Activated CD4-positive, alpha-beta memory T cell treated with anti-CD3 and anti-CD28 coated beads, Interleukin-2, amount 10 ng/mL, durations not matched to agents 7 days and 5 days (primary cell): ENCODE results near the gene GRB2. TPM values are rescaled to one million over a fixed set of nuclear protein-coding genes. Genes with fewer than 3 reads are reported as not detected.

Experiments used
- CTCF ChIA-PET: fragments of 350-600 bp; sonication (Branson Sonifier 250); formaldehyde crosslinking; loops from one replicate; lab custom pipeline; 2021; ENCODE audit warnings: antibody characterized with exemption, inconsistent platforms; lab: Charles Lee
- POLR2A ChIA-PET: fragments of 350-600 bp; sonication (Branson Sonifier 250); formaldehyde crosslinking; loops from one replicate; lab custom pipeline; 2021; ENCODE audit warnings: antibody characterized with exemption; lab: Charles Lee
- DNase-seq: peaks from one replicate; pipeline ENCODE4 v3.0.0-alpha.2; 2020
- H3K27ac Mint-ChIP-seq: one replicate; pipeline ENCODE4 v1.8.0; 2021; ENCODE audit warnings: mild to moderate bottlenecking, mixed read lengths
- H3K27me3 Mint-ChIP-seq: one replicate; pipeline ENCODE4 v1.8.0; 2021; ENCODE audit warnings: mixed read lengths
- H3K36me3 Mint-ChIP-seq: one replicate; pipeline ENCODE4 v1.8.0; 2021; ENCODE audit warnings: low read depth, mixed read lengths
- H3K4me1 Mint-ChIP-seq: one replicate; pipeline ENCODE4 v1.8.0; 2021; ENCODE audit warnings: mixed read lengths
- H3K4me3 Mint-ChIP-seq: one replicate; pipeline ENCODE4 v1.8.0; 2021; ENCODE audit warnings: mild to moderate bottlenecking, mixed read lengths
- H3K9me3 Mint-ChIP-seq: one replicate; pipeline ENCODE4 v1.8.0; 2021; ENCODE audit warnings: mixed read lengths
- total RNA-seq, 2 experiments: library from RNA; stranded (reverse); gene quantifications; one replicate each; pipeline ENCODE4 v1.2.3, GENCODE V29; 2021

GRB2 gene
- total RNA-seq, 2 experiments from 2014 or later = 130 to 132 TPM

DNA sequence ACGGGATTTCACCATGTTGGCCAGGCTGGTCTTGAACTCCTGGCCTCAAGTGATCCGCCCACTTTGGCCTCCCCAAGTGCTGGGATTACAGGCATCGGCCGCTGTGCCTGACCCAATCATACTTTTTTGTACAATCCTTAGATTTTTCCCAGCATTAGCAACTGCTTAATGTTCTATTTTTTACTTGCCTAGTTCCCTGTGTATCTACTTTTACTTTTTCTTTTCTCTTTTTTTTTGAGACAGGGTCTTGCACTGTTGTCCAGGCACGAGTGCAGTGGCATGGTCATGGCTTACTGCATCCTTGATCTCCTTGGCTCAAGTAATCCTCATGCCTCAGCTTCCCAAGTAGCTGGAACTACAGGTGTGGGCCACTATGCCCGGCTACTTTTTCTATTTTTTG lies 9.5 kb downstream of the GRB2 start:
- Mint-ChIP-seq H3K9me3 (no peaks in the 10 kb centered on the region), H3K27ac (no peak overlapping the region), H3K4me3 (no peak overlapping the region), H3K4me1 (peaks cover 59% of the 10 kb centered on the region), H3K27me3 (no peaks in the 10 kb centered on the region), H3K36me3 (peaks cover 26% of the 10 kb centered on the region)
- ChIA-PET CTCF (interaction anchor here (1.0 to 2.1 kb wide), 8 partner anchors 9 to 124 kb away, joined by 3 to 17 read pairs (median 4); partner anchors contain the start of gene GRB2), POLR2A (interaction anchor here (0.6 to 4.1 kb wide), 6 partner anchors 10 to 107 kb away, joined by 3 to 22 read pairs (median 4); partner anchors contain the start of genes GRB2 and SLC25A19)
- DNase-seq = no peak

DNA sequence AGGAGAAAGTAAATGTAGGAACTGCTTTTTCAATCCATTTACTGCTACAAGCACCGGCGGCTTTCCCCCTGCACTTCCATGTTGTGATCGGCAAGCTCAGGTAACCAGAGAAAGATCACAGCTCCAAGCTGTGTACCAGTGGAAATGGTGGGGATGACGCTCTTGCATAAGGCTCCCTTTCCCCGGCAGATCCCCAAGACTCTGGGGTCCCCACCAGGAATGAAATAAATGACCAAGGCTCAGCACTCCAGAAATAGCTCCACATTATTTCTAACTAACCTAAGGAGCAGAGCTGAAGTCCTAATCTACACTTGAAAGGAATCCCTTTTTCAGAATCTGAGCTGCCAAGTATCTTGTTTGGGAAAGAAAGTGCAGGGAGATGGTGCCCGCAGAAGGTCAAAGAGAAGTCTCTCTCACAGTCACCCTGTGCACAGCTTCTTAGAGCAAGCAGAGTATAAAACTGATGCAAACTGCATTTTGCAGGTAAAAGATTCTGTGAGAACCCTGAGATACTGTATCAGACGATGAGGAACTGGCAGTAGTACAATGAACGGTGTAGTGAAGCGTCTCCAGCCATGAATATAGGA lies 11.1 kb downstream of the GRB2 start:
- ChIA-PET CTCF (interaction anchor here (0.6 to 3.4 kb wide), 19 partner anchors 9 to 238 kb away, joined by 3 to 21 read pairs (median 4); partner anchors contain the start of genes GRB2, MIF4GD and SLC25A19), POLR2A (interaction anchor here (0.6 to 4.1 kb wide), 17 partner anchors 11 to 286 kb away, joined by 3 to 29 read pairs (median 4); partner anchors contain the start of genes GGA3, GRB2, MIF4GD and MRPS7)
- Mint-ChIP-seq H3K27me3 (no peaks in the 10 kb centered on the region), H3K4me1 (peaks cover 66% of the 10 kb centered on the region), H3K9me3 (no peaks in the 10 kb centered on the region), H3K4me3 (peak overlapping the region; percentile 90), H3K27ac (peak overlapping the region; percentile 59), H3K36me3 (peaks cover 30% of the 10 kb centered on the region)
- DNase-seq = no peak

DNA sequence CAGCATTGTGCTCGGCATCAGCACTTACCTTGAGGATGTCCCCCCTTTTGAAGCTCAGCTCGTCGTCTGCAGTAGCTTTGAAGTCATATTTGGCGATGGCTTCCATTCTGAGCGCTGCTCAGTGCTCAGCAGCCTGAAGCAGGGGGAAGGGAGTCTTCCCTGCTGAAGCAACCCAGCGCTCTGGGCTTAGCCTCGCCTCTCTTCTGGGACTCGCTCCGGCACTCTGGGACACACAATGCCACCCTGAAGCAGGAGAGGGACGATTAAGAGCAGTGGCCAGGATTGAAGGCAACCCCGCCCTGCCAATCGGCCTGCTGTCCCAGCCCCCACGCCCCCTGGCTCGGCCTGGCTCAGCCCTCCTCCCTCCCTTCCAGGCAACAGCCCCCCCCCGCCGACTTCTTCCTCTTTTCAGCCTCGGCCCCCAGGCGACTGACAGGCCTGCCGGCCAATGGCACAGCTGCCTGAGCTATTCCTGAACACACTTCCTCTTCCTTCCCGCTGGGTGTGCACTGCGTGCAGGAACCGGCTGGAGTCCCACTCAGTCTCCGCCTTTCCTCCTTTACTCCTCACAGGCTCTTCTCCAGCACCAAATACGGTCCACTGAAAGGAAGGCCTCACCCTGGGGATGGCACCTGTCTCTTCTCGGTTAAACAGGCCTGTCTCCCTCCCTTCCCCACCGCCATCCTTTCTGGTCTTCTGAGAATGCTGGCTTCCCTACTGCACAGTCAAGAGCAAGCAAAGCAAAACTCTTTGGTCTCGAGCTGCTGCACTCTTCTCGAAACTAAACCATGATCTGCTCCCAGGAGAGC lies 11.8 kb downstream of the GRB2 start:
- H3K36me3 Mint-ChIP-seq = peaks cover 35% of the 10 kb centered on the region
- no peaks in the 10 kb centered on the region for H3K27me3 Mint-ChIP-seq
- H3K4me1 Mint-ChIP-seq = peaks cover 72% of the 10 kb centered on the region
- H3K9me3 Mint-ChIP-seq = no peaks in the 10 kb centered on the region
- ChIA-PET CTCF (interaction anchor here (0.7 to 3.4 kb wide), 16 partner anchors 8 to 239 kb away, joined by 3 to 21 read pairs (median 4); partner anchors contain the start of genes GRB2, MIF4GD and SLC25A19), POLR2A (interaction anchor here (0.6 to 4.1 kb wide), 14 partner anchors 8 to 133 kb away, joined by 3 to 29 read pairs (median 6); partner anchors contain the start of genes GGA3, GRB2, MIF4GD and MRPS7)
- peak overlapping the region; percentile 59 for H3K27ac Mint-ChIP-seq
- DNase-seq = peak; percentile 86
- peak overlapping the region; percentile 90 for H3K4me3 Mint-ChIP-seq

DNA sequence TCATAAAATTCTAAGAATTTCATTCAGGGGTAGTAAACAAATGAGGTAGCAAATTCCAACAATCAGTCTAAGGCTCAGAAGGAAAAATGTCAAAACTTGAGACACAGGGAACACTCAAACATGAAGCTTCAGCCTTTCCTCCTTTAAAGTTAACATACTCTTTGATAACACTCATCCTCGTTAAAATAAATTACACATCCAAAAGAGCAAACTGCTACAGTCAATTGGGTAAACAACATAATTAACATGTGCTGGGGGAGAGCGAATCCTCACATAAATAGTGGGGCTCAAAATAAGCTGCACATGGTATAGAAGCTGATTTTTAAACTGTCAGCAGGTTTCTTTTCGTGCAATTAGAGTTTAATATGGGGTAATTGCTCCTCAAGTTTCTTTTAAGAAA lies 12.9 kb downstream of the GRB2 start:
- CTCF ChIA-PET = interaction anchor here (0.5 to 3.4 kb wide), 7 partner anchors 9 to 279 kb away, joined by 3 to 21 read pairs (median 4); partner anchors contain the start of gene MIF4GD
- Mint-ChIP-seq H3K9me3 (no peaks in the 10 kb centered on the region), H3K36me3 (peaks cover 40% of the 10 kb centered on the region), H3K27ac (no peak overlapping the region), H3K4me3 (peak overlapping the region; percentile 6), H3K27me3 (no peaks in the 10 kb centered on the region), H3K4me1 (peaks cover 73% of the 10 kb centered on the region)
- DNase-seq = no peak
- POLR2A ChIA-PET = interaction anchor here (1.3 to 4.1 kb wide), 4 partner anchors 8 to 103 kb away, joined by 6 to 22 read pairs (median 8); partner anchors contain the start of gene SLC25A19

DNA sequence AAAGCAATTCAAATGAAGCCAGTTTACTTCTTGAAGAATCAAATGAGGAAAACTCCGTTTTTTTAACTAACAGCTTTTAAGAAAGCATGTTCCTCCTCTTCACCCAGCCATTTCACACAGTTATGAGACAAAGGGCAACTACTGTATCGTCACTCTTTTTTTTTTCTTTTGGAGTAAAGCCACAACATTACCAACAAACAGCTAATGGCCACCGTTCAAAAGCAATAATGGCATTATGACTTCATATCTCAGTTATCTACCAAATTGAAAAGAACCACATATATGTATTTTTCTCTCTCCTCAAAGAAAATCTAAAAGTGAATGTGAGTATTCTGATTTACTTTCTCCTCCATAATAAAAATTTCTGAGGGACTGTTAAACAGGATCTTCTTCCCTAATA lies 14.5 kb downstream of the GRB2 start:
- POLR2A ChIA-PET = interaction anchor here (0.7 to 1.3 kb wide), 2 partner anchors 68 to 122 kb away, joined by 3 to 4 read pairs; no protein-coding TSS in a partner anchor
- CTCF ChIA-PET = no interaction called here
- Mint-ChIP-seq H3K36me3 (peaks cover 47% of the 10 kb centered on the region), H3K4me1 (peaks cover 64% of the 10 kb centered on the region), H3K9me3 (no peaks in the 10 kb centered on the region), H3K27ac (no peak overlapping the region), H3K4me3 (no peak overlapping the region), H3K27me3 (no peaks in the 10 kb centered on the region)
- DNase-seq = no peak

DNA sequence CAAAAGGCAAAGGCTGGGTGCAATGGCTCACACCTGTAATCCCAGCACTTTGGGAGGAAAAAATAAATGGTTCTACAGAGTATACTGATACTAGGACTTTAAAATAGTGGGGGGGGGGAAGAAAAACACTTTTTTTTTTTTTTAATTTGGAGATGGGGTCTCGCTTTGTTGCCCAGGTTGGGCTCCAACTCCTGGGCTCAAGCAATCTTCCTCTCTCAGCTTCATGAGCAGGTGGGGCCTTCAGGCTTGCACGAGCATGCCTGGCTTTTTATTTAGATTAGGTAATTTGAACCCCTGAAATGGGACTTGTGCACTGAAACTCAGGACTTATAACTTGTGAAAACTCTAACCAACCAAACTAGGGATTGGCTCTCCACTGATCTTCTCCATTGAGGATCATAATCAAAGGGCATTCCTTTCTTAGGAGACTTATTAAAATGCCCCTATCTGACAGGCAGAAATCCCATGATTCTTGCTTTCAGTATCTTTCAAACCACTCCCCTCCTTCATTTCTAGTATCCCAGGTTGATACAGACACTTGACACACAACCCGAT lies 16.9 kb downstream of the GRB2 start:
- H3K36me3 Mint-ChIP-seq = peaks cover 42% of the 10 kb centered on the region

DNA sequence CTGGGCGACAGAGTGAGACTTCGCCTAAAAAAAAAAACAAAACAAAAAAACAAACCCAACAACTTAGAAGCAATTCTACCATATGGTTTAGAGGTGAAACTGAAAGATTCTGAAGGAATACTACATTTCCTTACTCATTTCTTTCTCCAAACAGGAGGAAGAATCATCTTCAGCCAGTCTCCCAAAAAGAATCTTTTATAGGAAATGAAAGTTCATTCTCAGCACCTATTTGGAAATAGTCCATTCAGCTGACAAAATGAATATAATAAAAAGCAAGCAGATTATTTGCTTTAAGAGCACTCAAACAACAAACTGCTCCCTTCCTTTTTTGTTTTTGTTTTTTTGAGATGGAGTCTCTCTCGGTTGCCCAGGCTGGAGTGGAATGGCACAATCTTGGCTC lies 17.7 kb downstream of the GRB2 start:
- Mint-ChIP-seq H3K4me3 (no peak overlapping the region), H3K27ac (no peak overlapping the region), H3K4me1 (peaks cover 34% of the 10 kb centered on the region), H3K9me3 (no peaks in the 10 kb centered on the region), H3K27me3 (no peaks in the 10 kb centered on the region), H3K36me3 (peaks cover 36% of the 10 kb centered on the region)
- CTCF ChIA-PET = no interaction called here
- DNase-seq = no peak
- POLR2A ChIA-PET = no interaction called here

More for the DNA sequence above, 16.9 kb downstream of the GRB2 start:
- CTCF ChIA-PET = no interaction called here
- no peaks in the 10 kb centered on the region for H3K9me3 Mint-ChIP-seq
- H3K4me3 Mint-ChIP-seq = no peak overlapping the region
- peaks cover 41% of the 10 kb centered on the region for H3K4me1 Mint-ChIP-seq
- DNase-seq = no peak
- POLR2A ChIA-PET = interaction anchor here (0.6 kb wide), 1 partner anchor 31 kb away, joined by 3 read pairs; no protein-coding TSS in a partner anchor
- H3K27me3 Mint-ChIP-seq = no peaks in the 10 kb centered on the region
- H3K27ac Mint-ChIP-seq = no peak overlapping the region

DNA sequence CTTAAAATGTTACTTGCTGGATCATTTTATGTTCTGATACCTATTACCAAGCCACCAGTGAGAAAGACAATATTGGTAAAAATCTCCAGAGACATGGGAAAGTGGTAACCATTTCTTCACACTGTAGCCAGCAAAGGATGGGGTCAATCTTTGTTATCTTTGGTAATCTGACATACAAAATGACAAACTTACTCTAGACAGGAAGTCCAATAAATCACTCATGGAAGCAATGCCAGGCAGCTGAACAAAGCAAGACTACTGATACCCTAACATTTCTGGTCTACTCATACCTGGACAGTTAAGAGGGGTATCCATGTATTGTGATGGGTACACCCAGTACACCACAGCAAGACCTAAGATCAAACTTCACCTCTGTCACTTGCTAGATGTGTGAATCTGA lies 19.0 kb downstream of the GRB2 start:
- H3K4me3 Mint-ChIP-seq = no peak overlapping the region
- H3K36me3 Mint-ChIP-seq = peaks cover 29% of the 10 kb centered on the region
- ChIA-PET POLR2A (interaction anchor here (0.8 kb wide), 1 partner anchor 14 kb away, joined by 3 read pairs; no protein-coding TSS in a partner anchor), CTCF (interaction anchor here (0.9 kb wide), 1 partner anchor 11 kb away, joined by 3 read pairs; no protein-coding TSS in a partner anchor)
- no peaks in the 10 kb centered on the region for H3K9me3 Mint-ChIP-seq
- DNase-seq = no peak
- no peaks in the 10 kb centered on the region for H3K27me3 Mint-ChIP-seq
- peaks cover 27% of the 10 kb centered on the region for H3K4me1 Mint-ChIP-seq
- no peak overlapping the region for H3K27ac Mint-ChIP-seq

DNA sequence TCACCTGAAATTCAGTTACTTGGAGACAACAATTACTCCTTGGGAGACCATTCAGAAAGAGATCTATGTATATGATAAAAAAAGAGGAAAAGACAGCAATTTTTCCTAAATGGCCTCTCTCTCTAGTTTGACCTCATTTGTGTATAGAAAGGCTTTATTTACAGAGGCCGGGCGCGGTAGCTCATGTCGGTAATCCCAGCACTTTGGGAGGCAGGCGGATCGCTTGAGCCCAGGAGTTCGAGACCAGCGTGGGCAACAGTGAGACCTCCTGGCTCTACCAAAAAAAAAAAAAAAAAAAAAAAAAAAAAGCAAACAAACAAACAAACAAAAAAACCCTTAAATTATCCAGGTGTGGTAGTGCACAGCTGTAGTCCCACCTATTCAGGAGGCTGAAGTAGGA lies 20.7 kb downstream of the GRB2 start:
- ChIA-PET POLR2A (interaction anchor here (1.5 to 2.9 kb wide), 2 partner anchors 9 to 12 kb away, joined by 3 to 9 read pairs; no protein-coding TSS in a partner anchor), CTCF (interaction anchor here (0.7 to 1.3 kb wide), 3 partner anchors 12 to 317 kb away, joined by 4 to 9 read pairs (median 5); partner anchors contain the start of gene MIF4GD)
- H3K4me3 Mint-ChIP-seq = no peak overlapping the region
- H3K27ac Mint-ChIP-seq = no peak overlapping the region
- peaks cover 21% of the 10 kb centered on the region for H3K4me1 Mint-ChIP-seq
- H3K9me3 Mint-ChIP-seq = no peaks in the 10 kb centered on the region
- no peak for DNase-seq
- no peaks in the 10 kb centered on the region for H3K27me3 Mint-ChIP-seq
- H3K36me3 Mint-ChIP-seq = peaks cover 17% of the 10 kb centered on the region

DNA sequence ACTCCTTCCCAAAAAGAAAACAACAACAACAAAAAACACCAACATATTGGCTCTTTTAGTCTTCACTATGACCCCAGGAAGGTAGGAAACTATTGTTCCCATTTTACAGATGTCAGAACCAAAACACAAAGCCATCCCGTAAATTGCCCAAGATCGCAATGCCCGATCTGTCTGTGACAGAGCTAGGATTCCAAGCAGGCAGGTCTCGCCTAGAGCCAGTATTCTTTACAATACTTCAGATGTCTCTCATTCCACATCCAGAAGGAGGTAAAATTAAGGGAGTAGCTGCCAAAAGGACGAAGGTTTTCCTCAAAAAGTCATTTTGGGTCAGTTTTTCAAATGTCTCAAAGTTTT lies 21.7 kb downstream of the GRB2 start:
- Mint-ChIP-seq H3K4me3 (no peak overlapping the region), H3K36me3 (peaks cover 13% of the 10 kb centered on the region), H3K27me3 (no peaks in the 10 kb centered on the region), H3K4me1 (peaks cover 15% of the 10 kb centered on the region), H3K9me3 (no peaks in the 10 kb centered on the region), H3K27ac (no peak overlapping the region)
- no peak for DNase-seq
- POLR2A ChIA-PET = interaction anchor here (2.9 kb wide), 1 partner anchor 9 kb away, joined by 9 read pairs; no protein-coding TSS in a partner anchor
- CTCF ChIA-PET = interaction anchor here (0.6 to 1.2 kb wide), 2 partner anchors 8 to 17 kb away, joined by 3 read pairs; no protein-coding TSS in a partner anchor

DNA sequence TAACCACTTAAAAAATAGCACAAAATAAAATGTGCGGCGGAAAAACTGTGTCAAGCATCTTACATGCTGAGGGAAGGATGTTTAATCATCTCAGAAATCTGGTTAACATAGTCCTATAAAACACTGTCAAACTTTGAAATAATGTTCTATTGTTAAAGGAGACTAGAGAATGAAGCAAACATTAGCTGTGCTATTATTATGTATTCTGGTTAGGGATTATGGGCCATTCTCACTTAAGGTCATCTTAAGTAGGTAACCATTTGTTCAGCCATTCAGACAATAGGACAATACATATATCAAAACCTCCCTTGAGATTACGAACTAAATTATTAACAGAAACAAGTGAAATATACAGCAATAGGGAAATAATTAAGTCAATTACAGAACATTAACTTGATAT lies 24.7 kb downstream of the GRB2 start:
- H3K27me3 Mint-ChIP-seq = no peaks in the 10 kb centered on the region

DNA sequence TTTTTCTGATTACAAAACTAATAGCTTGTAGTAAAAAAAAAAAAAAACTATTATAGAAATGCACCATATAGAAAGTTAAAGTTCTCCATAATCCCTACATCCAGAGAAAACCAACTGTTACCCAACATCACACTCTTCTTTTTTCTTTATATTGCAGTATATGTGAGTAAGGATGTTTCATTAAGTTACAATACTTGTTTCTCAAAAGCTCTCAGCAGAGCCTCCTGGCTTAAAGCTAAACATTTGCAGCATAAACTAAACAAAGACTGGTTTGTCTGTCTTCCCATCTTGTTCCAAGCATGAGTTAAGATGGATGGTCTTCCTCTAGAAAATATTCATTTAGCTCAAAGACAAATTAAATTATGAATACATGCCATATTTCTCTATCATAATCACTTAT lies 25.2 kb downstream of the GRB2 start:
- peaks cover 6% of the 10 kb centered on the region for H3K4me1 Mint-ChIP-seq
- peaks cover 8% of the 10 kb centered on the region for H3K36me3 Mint-ChIP-seq
- POLR2A ChIA-PET = interaction anchor here (0.7 to 1.8 kb wide), 7 partner anchors 12 to 327 kb away, joined by 3 to 6 read pairs (median 3); partner anchors contain the start of gene GRB2
- CTCF ChIA-PET = interaction anchor here (0.7 to 1.8 kb wide), 8 partner anchors 10 to 110 kb away, joined by 3 to 8 read pairs (median 4); partner anchors contain the start of gene MIF4GD
- no peak for DNase-seq
- no peak overlapping the region for H3K4me3 Mint-ChIP-seq
- no peaks in the 10 kb centered on the region for H3K27me3 Mint-ChIP-seq
- H3K9me3 Mint-ChIP-seq = no peaks in the 10 kb centered on the region
- H3K27ac Mint-ChIP-seq = no peak overlapping the region

More for the DNA sequence above, 24.7 kb downstream of the GRB2 start:
- no peak for DNase-seq
- Mint-ChIP-seq H3K4me1 (peaks cover 5% of the 10 kb centered on the region), H3K27ac (no peak overlapping the region), H3K9me3 (no peaks in the 10 kb centered on the region), H3K36me3 (peaks cover 7% of the 10 kb centered on the region), H3K4me3 (no peak overlapping the region)
- CTCF ChIA-PET = interaction anchor here (0.7 to 1.8 kb wide), 5 partner anchors 11 to 110 kb away, joined by 3 to 8 read pairs (median 4); partner anchors contain the start of gene MIF4GD
- POLR2A ChIA-PET = interaction anchor here (0.7 to 1.8 kb wide), 6 partner anchors 12 to 327 kb away, joined by 3 to 6 read pairs (median 4); partner anchors contain the start of gene GRB2
